ENCODE results near the gene CCDC88C.

Gene CCDC88C

GRCh38 chr14:91348845-91349465 lies 68.7 kb downstream of the CCDC88C start:
- DNase-seq (ENCODE audit: low spot score), result no peak

GRCh38 chr14:91346838-91347173 lies 70.8 kb downstream of the CCDC88C start:
- DNase-seq (ENCODE audit: low spot score), result no peak

- no peak for DNase-seq (ENCODE audit: low spot score)
These were observed 73.5 kb downstream of the CCDC88C start for GRCh38 chr14:91344096-91344495.

GRCh38 chr14:91343051-91343450 lies 74.6 kb downstream of the CCDC88C start:
- DNase-seq (ENCODE audit: low spot score), result no peak

GRCh38 chr14:91342206-91342760 lies 75.3 kb downstream of the CCDC88C start:
- DNase-seq (ENCODE audit: low spot score), result no peak

- DNase-seq (ENCODE audit: low spot score), result no peak
These were observed 75.9 kb downstream of the CCDC88C start for GRCh38 chr14:91341751-91342154.

GRCh38 chr14:91341334-91341733 lies 76.3 kb downstream of the CCDC88C start:
- DNase-seq (ENCODE audit: low spot score), result no peak

GRCh38 chr14:91339671-91340369 lies 77.8 kb downstream of the CCDC88C start:
- DNase-seq (ENCODE audit: low spot score), result no peak

GRCh38 chr14:91339076-91339475 lies 78.5 kb downstream of the CCDC88C start:
- DNase-seq (ENCODE audit: low spot score), result no peak

- no peak for DNase-seq (ENCODE audit: low spot score)
These were observed 79.2 kb downstream of the CCDC88C start for GRCh38 chr14:91338379-91338778.

- DNase-seq (ENCODE audit: low spot score), result no peak
These were observed 79.8 kb downstream of the CCDC88C start for GRCh38 chr14:91337699-91338335.

- no peak for DNase-seq (ENCODE audit: low spot score)
These were observed 81.5 kb downstream of the CCDC88C start for GRCh38 chr14:91336093-91336450.

GRCh38 chr14:91335191-91336092 lies 82.2 kb downstream of the CCDC88C start:
- DNase-seq (ENCODE audit: low spot score), result no peak

- DNase-seq (ENCODE audit: low spot score), result no peak
These were observed 84.0 kb downstream of the CCDC88C start for GRCh38 chr14:91333650-91334039.

GRCh38 chr14:91332986-91333649 lies 84.5 kb downstream of the CCDC88C start:
- no peak for DNase-seq (ENCODE audit: low spot score)

- no peak for DNase-seq (ENCODE audit: low spot score)
These were observed 85.2 kb downstream of the CCDC88C start for GRCh38 chr14:91332171-91332985.

- no peak for DNase-seq (ENCODE audit: low spot score)
These were observed 85.9 kb downstream of the CCDC88C start for GRCh38 chr14:91331721-91332120.

GRCh38 chr14:91330856-91331255 lies 86.8 kb downstream of the CCDC88C start:
- no peak for DNase-seq (ENCODE audit: low spot score)

- DNase-seq (ENCODE audit: low spot score), result no peak
These were observed 87.4 kb downstream of the CCDC88C start for GRCh38 chr14:91330096-91330696.

- DNase-seq (ENCODE audit: low spot score), result no peak
These were observed 88.1 kb downstream of the CCDC88C start for GRCh38 chr14:91329486-91330014.
